Activated CD4-positive, alpha-beta T cell treated with anti-CD3 and anti-CD28 coated beads for 24 hours (primary cell): ENCODE results near the gene SF3B2.

ENCODE experiments used
- DNase-seq, 2 donors: peaks; one replicate each; pipeline ENCODE4 v3.0.0-alpha.2; 2020; ENCODE audit warnings: low read depth in 2 of 2

SF3B2 gene

DNA sequence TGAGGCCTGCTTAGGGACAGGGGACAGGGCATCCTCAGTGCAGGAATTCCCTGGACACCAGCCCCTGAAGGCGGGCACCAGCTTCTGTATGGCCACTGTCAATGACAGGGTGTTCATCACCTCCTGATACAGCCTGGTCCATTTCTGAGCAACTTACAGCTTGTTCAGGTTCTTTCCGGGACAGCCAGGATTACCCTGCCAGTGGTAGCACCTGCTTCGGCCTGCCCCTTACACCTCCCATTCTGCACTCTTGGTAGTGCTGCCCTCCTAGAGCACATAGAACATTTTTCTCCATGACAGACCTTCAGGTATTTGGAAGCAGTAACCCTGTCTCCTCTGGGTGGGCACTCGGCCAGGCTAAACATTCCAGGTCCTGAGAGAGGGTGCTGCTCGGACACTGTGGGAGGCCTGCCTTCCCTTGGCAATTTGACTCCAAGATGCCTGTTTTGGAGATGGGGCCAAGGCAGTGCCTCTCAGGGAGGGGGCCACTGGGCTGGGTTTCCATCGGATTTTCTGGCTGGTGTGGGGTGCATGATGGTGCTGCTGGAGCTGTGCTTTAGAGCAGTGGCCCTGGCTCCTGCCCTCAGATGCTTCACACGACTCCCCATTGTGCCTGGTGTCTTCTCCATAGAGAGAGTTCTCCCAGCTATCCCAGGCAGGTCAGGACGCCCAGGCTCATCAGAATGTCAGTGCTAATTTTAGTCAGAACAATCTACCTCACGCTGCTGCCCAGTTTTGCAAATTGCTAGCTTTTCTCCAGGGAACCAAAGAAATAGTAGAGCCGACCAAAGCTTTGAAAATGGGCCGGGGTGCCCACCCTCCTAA lies 4.4 kb upstream of the SF3B2 start:
- DNase-seq = no peak

DNA sequence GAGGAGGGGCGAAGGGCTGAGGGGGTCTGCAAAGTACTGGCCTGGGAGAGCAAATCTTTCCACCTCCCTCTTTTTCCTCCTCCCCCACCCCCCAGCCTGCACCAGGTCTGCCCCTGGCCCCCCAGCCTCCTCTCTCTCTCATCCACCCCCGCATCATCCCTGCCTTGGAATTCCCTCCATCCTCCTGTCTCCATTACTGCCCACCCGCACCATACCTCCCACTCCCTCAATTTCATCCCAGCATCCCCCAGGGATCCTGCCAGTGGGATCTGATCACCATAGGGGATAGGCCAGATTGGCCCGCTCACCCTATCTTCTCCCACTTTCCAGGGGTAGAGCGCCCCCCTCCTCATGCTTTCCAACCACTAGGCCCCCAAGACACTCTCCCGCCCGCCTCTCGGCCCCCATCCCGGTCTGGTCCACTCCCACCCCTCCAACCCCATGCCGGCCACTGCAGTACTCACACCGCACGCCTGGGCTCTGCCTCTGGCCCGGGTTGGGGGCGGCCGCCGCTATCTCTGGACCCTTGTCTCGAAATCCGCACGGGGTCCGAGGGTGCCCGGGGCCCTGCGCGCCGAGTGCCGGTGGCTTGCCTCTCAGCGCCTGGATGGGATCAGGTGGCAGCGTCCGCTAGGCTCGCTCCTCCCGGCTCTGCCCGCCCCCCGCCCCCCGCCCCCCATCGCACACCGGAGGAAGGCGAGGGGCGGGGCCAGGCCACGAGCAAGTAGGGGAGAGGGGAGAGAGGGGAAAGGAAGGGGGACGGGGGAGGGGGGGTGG lies 3.4 kb upstream of the SF3B2 start, which contains the start of gene GAL3ST3:
GAL3ST3 (minus strand) TSS at position 615 of the 777 bp plus-strand sequence. CDS start 3,746 bp downstream, outside the sequence.
- no peak for DNase-seq

- DNase-seq = no peak
Measured at GRCh38 chr11:66050581-66051231, 1.5 kb upstream of the SF3B2 start.

GRCh38 chr11:66051371-66051765 lies 796 bp upstream of the SF3B2 start:
- no peak for DNase-seq

- DNase-seq = no peak
Measured at GRCh38 chr11:66052664-66052982, 459 bp downstream of the SF3B2 start.

- no peak for DNase-seq
Measured at GRCh38 chr11:66055021-66055420, 2.9 kb downstream of the SF3B2 start.

- DNase-seq = no peak
Measured at GRCh38 chr11:66056501-66056900, 4.3 kb downstream of the SF3B2 start.

DNA sequence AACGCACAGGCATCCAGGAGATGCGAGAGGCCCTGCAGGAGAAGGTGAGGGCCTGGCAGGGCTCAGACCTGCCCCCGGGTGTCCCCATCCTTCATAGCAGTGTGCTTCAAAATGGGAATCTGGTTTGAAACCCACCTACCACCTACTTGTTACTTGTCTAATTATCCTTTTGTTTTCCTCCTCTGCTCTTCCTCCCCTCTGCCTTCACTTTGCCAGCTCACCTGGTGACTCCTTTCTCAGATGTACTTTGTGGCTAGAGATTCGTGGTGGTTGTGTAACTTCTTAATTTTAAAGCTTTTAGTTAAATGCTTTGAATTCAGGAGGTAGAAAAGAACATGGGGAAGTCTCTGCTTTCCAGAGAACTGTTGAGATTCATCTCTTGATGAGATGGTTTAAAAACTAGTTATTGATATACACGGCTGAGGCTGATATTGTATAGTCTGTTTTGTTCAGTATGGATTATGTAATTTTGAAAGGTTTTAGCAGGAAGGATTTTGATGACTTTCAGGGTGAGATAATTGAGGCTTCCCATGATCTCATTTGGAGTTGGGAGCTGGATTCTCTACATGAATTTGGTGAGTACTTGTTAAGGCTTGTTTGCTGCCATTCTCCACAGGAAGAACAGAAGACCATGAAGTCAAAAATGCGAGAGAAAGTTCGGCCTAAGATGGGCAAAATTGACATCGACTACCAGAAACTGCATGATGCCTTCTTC lies 8.0 kb downstream of the SF3B2 start:
- DNase-seq = no peak

DNA sequence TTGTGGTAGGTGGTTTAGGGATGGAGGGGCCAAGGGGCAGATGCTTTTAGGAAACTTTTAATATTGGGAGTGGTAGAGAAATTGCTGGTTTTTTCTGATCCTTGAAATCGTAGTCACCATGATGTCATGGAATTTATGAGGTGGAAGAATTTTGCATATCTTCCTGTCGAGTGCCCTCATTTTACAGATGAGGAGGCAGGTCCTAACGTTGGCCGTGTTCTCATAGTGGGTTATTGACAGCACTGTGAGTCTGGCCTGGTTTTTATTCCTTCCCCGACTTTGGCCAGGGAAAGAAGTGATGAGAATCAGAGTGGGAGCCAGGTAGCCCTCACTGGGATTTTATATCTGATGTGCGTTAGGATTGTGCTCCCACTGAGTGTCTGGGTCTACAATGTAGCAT lies 9.1 kb downstream of the SF3B2 start:
- no peak for DNase-seq

GRCh38 chr11:66062408-66062807 lies 10.2 kb downstream of the SF3B2 start:
- DNase-seq = no peak

DNA sequence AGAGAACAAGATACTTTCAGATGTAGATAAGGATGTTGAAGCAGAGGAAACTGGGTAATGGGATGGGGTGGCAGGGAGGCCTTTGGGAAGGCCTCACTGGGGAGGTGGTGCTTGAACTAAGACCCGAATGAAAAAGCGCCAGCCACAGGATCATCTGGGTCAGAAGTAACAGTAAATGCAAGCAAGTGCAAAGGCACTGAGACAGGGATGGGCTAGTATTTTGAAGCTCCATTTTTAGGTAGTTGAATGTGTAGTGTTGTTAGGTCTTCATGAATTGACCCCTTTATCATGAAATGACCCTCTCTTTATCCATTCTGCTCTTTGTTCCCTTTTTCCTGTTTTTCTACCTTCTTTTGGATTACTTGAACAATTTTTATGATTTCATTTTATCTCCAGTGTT lies 11.7 kb downstream of the SF3B2 start:
- no peak for DNase-seq

- DNase-seq = no peak
Measured at GRCh38 chr11:66064571-66064970, 12.4 kb downstream of the SF3B2 start.

GRCh38 chr11:66066751-66067150 lies 14.6 kb downstream of the SF3B2 start:
- no peak for DNase-seq

DNA sequence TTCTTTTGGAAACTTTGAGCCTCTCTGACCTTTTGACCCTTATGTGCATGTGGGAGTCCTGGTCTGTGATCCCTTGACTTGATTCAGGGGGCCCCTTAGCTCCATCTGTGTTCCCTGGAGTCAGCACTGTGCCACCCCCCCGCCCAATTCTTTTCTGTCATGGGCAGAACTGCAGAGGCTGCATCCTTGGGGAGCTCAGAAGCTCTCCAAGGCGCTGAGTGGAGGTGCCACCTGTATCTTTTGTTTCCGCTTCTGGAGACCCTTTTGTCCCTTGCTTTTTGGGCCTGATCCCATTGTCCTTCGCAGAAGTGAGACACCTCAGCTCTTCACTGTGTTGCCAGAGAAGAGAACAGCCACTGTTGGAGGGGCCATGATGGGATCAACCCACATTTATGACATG lies 15.5 kb downstream of the SF3B2 start:
- DNase-seq = no peak

DNA sequence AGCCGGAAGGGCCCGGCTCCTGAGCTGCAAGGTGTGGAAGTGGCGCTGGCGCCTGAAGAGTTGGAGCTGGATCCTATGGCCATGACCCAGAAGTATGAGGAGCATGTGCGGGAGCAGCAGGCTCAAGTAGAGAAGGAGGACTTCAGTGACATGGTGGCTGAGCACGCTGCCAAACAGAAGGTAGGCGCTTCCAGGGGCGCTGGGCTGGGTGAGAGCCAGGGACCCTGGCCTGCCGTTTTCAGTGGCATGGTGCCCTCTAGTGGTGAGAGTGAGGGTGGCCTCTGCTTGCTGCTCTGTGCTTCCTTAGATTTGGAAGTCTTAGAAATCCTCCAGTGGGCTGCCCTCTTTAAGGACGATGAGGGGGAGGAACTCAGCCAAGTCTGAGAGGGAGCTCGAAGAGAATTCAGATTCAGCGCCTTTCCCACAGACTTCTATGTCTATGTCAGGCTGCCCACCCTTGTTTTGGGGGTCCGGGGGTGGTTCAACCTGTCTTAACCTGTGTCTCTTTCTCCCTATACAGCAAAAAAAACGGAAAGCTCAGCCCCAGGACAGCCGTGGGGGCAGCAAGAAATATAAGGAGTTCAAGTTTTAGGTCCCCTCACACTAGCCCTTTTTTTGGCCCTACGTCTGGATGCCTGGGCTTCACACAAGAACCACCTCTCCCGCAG lies 16.1 kb downstream of the SF3B2 start:
- DNase-seq = peak; percentile 71 to 73

DNA sequence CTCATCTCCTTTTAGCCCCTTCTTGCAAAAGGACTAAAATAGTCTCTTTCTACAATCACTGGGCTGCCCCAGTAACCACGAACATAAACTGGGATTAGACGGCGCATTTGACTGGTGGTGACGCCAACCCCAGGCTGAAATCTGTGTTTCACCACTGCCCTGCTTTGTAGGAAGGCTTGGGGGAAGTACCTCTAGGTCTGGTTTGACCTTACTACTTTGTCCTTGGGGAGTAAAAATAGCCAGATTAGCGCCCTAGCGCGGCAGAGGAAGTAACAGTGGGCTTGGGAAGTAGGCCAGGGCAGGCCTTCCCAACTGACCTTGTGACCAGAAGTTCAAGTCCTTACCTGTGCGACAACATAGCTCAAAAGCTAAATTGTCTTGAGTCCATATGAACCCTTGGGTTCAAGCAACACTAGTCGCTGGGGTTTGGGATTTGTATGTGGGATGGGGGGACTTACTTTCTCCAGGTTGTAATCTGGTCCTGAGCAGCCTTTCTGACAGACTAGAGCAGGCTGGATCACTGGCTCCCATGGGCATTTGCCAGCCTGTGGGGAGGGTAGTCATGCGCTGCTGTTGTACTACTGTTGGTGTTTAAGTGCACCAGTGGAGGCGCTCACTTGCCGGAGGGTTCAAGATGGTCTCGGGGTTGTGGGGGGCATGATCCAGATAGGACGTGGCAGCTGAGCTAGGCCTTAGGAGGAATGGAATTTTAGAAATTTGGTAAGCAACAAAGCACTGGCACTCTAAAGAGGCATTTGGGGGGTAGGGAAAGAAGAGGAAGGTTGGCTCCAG lies 17.0 kb downstream of the SF3B2 start:
- DNase-seq = no peak

GRCh38 chr11:66069715-66070603 lies 17.8 kb downstream of the SF3B2 start, which contains the start of gene PACS1:
PACS1 (plus strand) TSS chr11:66070272; CDS start chr11:66070487, 215 bp downstream.
- DNase-seq = peak; percentile 53 to 60

DNA sequence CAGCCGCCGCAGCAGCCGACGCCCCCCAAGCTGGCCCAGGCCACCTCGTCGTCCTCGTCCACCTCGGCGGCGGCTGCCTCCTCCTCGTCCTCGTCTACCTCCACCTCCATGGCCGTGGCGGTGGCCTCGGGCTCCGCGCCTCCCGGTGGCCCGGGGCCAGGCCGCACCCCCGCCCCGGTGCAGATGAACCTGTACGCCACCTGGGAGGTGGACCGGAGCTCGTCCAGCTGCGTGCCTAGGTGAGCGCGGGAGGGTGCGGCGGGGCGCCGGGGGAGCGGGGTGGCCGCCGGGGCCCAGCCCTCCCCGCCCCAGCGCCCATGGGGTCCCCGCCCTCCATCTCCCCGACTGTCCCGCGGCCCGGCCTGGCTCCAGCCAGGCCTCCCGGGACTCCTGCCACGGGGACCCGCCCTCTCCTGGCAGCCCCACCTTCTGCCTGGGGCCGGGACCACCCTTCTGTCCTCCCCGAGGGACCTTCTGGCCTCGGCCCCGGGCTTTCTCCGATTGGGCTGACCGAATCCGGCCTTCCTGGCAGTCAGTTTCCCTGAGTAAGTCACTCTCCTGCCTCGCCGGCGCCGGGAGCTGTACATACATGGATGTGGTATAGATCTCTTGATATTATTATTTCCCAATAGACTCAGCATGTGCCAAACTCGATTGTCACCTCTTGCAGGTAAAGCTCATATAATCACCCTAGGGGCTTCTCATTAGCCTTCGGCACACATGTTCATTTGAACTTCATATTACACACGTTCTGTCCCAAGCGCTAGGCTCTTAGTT lies 18.6 kb downstream of the SF3B2 start:
- DNase-seq = no peak

DNA sequence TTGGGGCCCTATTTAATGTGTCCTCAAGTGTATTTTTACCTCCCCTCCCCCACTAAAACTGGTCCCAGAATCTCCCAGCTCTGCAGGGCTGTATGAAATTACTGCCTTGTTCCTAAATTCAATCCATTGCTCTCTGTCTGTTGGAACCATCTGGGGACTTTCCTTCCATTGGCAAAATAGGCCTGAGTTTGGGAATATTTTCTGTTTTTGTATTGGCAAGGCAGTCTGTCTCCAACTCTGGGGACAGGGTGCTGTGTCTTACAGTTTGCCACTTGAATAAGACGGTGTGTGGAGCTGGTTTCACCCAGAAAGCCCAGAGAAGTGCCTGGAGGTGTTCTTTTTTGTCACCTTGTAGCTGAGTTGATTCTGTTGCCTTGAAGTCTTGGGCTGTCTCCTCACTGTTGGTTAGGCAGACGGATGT lies 19.2 kb downstream of the SF3B2 start:
- DNase-seq = no peak
